ENCODE results near the gene KLK10. TPM values are rescaled to one million over a fixed set of nuclear protein-coding genes. Genes with fewer than 3 reads are reported as not detected.
A peak's percentile ranks its signal among the peaks of the same experiment; 100 is the strongest.

Gene KLK10
- polyA plus RNA-seq, 1 donor (not counting 4 experiments of a cell fraction or from before 2014, with no cell fraction given) = 56.3 TPM

GRCh38 chr19:50981587-50982146 lies 37.8 kb downstream of the KLK10 start:
- Histone ChIP-seq H2AFZ (ENCODE audit: control insufficient read depth, low read length) (no peak overlapping the region), H3K36me3 (ENCODE audit: control insufficient read depth in 2 of 2, extremely low read depth in 1 of 2, insufficient read depth in 2 of 2, low read length in 2 of 2) (no peaks in the 10 kb centered on the region), H3K4me1 (ENCODE audit: control insufficient read depth, extremely low read depth, insufficient read depth, low read length) (peaks cover 9% of the 10 kb centered on the region), H4K20me1 (ENCODE audit: control insufficient read depth, extremely low read depth, insufficient read depth, low read length) (no peaks in the 10 kb centered on the region), H3K27ac (ENCODE audit: control insufficient read depth, insufficient read depth, low read length) (no peak overlapping the region), H3K4me3 (ENCODE audit: control insufficient read depth in 2 of 3, extremely low read depth in 1 of 3, insufficient read depth in 2 of 3, low read depth in 1 of 3, low read length in 3 of 3) (peak overlapping the region in 1 of 3 experiments; percentile 1), H3K4me2 (ENCODE audit: control insufficient read depth, extremely low read depth, insufficient read depth, low read depth, low read length) (no peak overlapping the region), H3K9me3 (ENCODE audit: control insufficient read depth, low read depth, low read length) (no peaks in the 10 kb centered on the region), H3K9me1 (ENCODE audit: control insufficient read depth, extremely low read depth, insufficient read depth, low read length) (no peaks in the 10 kb centered on the region), H3K27me3 (ENCODE audit: control insufficient read depth, extremely low read depth, insufficient read depth, low read length) (peaks cover 12% of the 10 kb centered on the region), H3K79me2 (ENCODE audit: control insufficient read depth, insufficient read depth, low read length) (no peaks in the 10 kb centered on the region), H3K9ac (ENCODE audit: control insufficient read depth, extremely low read depth, insufficient read depth, low read length) (no peak overlapping the region)
- no peak for DNase-seq (ENCODE audit: low read depth, low spot score)
- TF ChIP-seq, protein P1, sequence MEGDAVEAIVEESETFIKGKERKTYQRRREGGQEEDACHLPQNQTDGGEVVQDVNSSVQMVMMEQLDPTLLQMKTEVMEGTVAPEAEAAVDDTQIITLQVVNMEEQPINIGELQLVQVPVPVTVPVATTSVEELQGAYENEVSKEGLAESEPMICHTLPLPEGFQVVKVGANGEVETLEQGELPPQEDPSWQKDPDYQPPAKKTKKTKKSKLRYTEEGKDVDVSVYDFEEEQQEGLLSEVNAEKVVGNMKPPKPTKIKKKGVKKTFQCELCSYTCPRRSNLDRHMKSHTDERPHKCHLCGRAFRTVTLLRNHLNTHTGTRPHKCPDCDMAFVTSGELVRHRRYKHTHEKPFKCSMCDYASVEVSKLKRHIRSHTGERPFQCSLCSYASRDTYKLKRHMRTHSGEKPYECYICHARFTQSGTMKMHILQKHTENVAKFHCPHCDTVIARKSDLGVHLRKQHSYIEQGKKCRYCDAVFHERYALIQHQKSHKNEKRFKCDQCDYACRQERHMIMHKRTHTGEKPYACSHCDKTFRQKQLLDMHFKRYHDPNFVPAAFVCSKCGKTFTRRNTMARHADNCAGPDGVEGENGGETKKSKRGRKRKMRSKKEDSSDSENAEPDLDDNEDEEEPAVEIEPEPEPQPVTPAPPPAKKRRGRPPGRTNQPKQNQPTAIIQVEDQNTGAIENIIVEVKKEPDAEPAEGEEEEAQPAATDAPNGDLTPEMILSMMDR (optimal IDR thresholded peaks at IDR 0.05 in 1 of 3, IDR thresholded peaks at IDR 0.05 in 1 of 3, conservative IDR thresholded peaks at IDR 0.05 in 1 of 3; ENCODE audit: extremely low read depth in 1 of 3, insufficient read depth in 2 of 3, low read length in 3 of 3) = no peak
- no peak for TF ChIP-seq EZH2 (IDR thresholded peaks at IDR 0.05; ENCODE audit: low read length)
- FAIRE-seq = no peak
- dilution Hi-C loops (cut with MboI; ENCODE audit: extremely low pct_ligation_motif_present, low sequenced_read_pairs) = no loop called here

GRCh38 chr19:50980208-50980607 lies 39.3 kb downstream of the KLK10 start:
- Histone ChIP-seq H3K79me2 (ENCODE audit: control insufficient read depth, insufficient read depth, low read length) (no peaks in the 10 kb centered on the region), H3K27ac (ENCODE audit: control insufficient read depth, insufficient read depth, low read length) (no peak overlapping the region), H4K20me1 (ENCODE audit: control insufficient read depth, extremely low read depth, insufficient read depth, low read length) (no peaks in the 10 kb centered on the region), H2AFZ (ENCODE audit: control insufficient read depth, low read length) (no peak overlapping the region), H3K4me3 (ENCODE audit: control insufficient read depth in 2 of 3, extremely low read depth in 1 of 3, insufficient read depth in 2 of 3, low read depth in 1 of 3, low read length in 3 of 3) (no peak overlapping the region), H3K9me3 (ENCODE audit: control insufficient read depth, low read depth, low read length) (no peaks in the 10 kb centered on the region), H3K27me3 (ENCODE audit: control insufficient read depth, extremely low read depth, insufficient read depth, low read length) (peaks cover 12% of the 10 kb centered on the region), H3K4me1 (ENCODE audit: control insufficient read depth, extremely low read depth, insufficient read depth, low read length) (peaks cover 15% of the 10 kb centered on the region), H3K36me3 (ENCODE audit: control insufficient read depth in 2 of 2, extremely low read depth in 1 of 2, insufficient read depth in 2 of 2, low read length in 2 of 2) (no peaks in the 10 kb centered on the region), H3K4me2 (ENCODE audit: control insufficient read depth, extremely low read depth, insufficient read depth, low read depth, low read length) (no peak overlapping the region), H3K9ac (ENCODE audit: control insufficient read depth, extremely low read depth, insufficient read depth, low read length) (no peak overlapping the region), H3K9me1 (ENCODE audit: control insufficient read depth, extremely low read depth, insufficient read depth, low read length) (no peaks in the 10 kb centered on the region)
- FAIRE-seq = no peak
- dilution Hi-C loops (cut with MboI; ENCODE audit: extremely low pct_ligation_motif_present, low sequenced_read_pairs) = no loop called here
- no peak for DNase-seq (ENCODE audit: low read depth, low spot score)
- no peak for TF ChIP-seq EZH2 (IDR thresholded peaks at IDR 0.05; ENCODE audit: low read length)
- TF ChIP-seq, protein P1 (optimal IDR thresholded peaks at IDR 0.05 in 1 of 3, IDR thresholded peaks at IDR 0.05 in 1 of 3, conservative IDR thresholded peaks at IDR 0.05 in 1 of 3; ENCODE audit: extremely low read depth in 1 of 3, insufficient read depth in 2 of 3, low read length in 3 of 3) = no peak
